HepG2 (cell line): ENCODE results near the gene HIGD1C. TPM values are rescaled to one million over a fixed set of nuclear protein-coding genes. Genes with fewer than 3 reads are reported as not detected.

ENCODE experiments used
- ATAC-seq: fragments of 200-7000 bp; cut with Tn5 transposase; 3 replicates; pipeline ENCODE4 v1.9.1; 2020; ENCODE audit warnings: mild to moderate bottlenecking, moderate library complexity
- BruUV-seq: library from RNA; stranded (reverse); fragments of 400-500 nt; replicated peaks from 2 replicates; lab custom pipeline; 2021; lab: Mats Ljungman, UMichigan
- CTCF ChIA-PET: fragments of 300-600 bp; formaldehyde crosslinking; extraction: SDS; loops from one replicate; lab custom pipeline; 2021; ENCODE audit warnings: low total read pairs, inconsistent platforms, low intra/inter-chr PET ratio; lab: Yijun Ruan, JAX
- POLR2A ChIA-PET: fragments of 350-600 bp; sonication (Branson Sonifier 250); formaldehyde crosslinking; loops from one replicate; lab custom pipeline; 2020; ENCODE audit warnings: antibody characterized with exemption, inconsistent platforms; lab: Yijun Ruan, JAX
- DNase-seq: peaks from one replicate; pipeline ENCODE4 v3.0.0-alpha.2; 2015; ENCODE audit warnings: low spot score
- FAIRE-seq: peaks from 3 replicates; lab custom pipeline; 2011; peaks lifted over from hg19 to GRCh38; lab: Jason Lieb, UNC
- H2AFZ ChIP-seq: one replicate; pipeline ENCODE4 v1.6.1; 2011; ENCODE audit warnings: low read length, inconsistent platforms
- H3K27ac ChIP-seq: fragments of 300-600 bp; 3 replicates; pipeline ENCODE4 v1.8.0; 2011; ENCODE audit warnings: mixed run types, mild to moderate bottlenecking, mixed read lengths, low read length, inconsistent platforms; ENCODE audit not compliant: insufficient read depth; ENCODE audit errors: extremely low read length
- H3K27me3 ChIP-seq, 2 experiments: fragments of 200-600 bp in 1 of 2; 2 replicates in 1 of 2; 3 replicates in 1 of 2; pipeline versions ENCODE4 v1.6.0 to v1.8.0; 2011; ENCODE audit warnings: low read length in 2 of 2, mild to moderate bottlenecking in 2 of 2, moderate library complexity in 2 of 2, inconsistent platforms in 1 of 2; ENCODE audit not compliant: insufficient read depth in 2 of 2, control insufficient read depth in 1 of 2
- H3K36me3 ChIP-seq, 2 experiments: fragments of 200-600 bp in 1 of 2; replicated peaks in 1 of 2; 2 replicates in 1 of 2; 3 replicates in 1 of 2; pipeline versions ENCODE4 v1.5.1 to v1.8.0; 2011; ENCODE audit warnings: low read length in 2 of 2, inconsistent platforms in 1 of 2; ENCODE audit not compliant: insufficient read depth in 2 of 2, control insufficient read depth in 1 of 2
- H3K4me1 ChIP-seq: 2 replicates; pipeline ENCODE4 v1.5.1; 2012; ENCODE audit warnings: low read length, inconsistent platforms; ENCODE audit not compliant: insufficient read depth
- H3K4me2 ChIP-seq: 2 replicates; pipeline ENCODE4 v1.6.0; 2011; ENCODE audit warnings: low read depth, low read length, inconsistent platforms
- H3K4me3 ChIP-seq, 3 experiments: fragments of 200-600 bp in 1 of 3; sonication (generic), shearing (Covaris generic) in 1 of 3; replicated peaks in 1 of 3; 2 replicates each; pipeline ENCODE4 v1.5.1; 2011 to 2016; ENCODE audit warnings: low read length in 3 of 3, inconsistent platforms in 2 of 3, low read depth in 2 of 3, mild to moderate bottlenecking in 2 of 3, control low read depth in 1 of 3, mixed read lengths in 1 of 3; ENCODE audit not compliant: insufficient read depth in 1 of 3
- H3K79me2 ChIP-seq: one replicate; pipeline ENCODE4 v1.6.1; 2011; ENCODE audit warnings: low read length, inconsistent platforms; ENCODE audit not compliant: insufficient read depth
- H3K9ac ChIP-seq: 2 replicates; pipeline ENCODE4 v1.6.0; 2011; ENCODE audit warnings: mild to moderate bottlenecking, low read depth, low read length, inconsistent platforms; ENCODE audit not compliant: insufficient read depth
- H3K9me3 ChIP-seq: 2 replicates; pipeline ENCODE4 v1.5.1; 2012; ENCODE audit warnings: mild to moderate bottlenecking, low read length
- H4K20me1 ChIP-seq: 2 replicates; pipeline ENCODE4 v1.6.0; 2011; ENCODE audit warnings: inconsistent platforms, mild to moderate bottlenecking, low read length, moderate library complexity; ENCODE audit not compliant: insufficient read depth
- FLYWCH1 ChIP-seq: sonication (generic); formaldehyde crosslinking; IDR thresholded peaks from 2 replicates; pipeline ENCODE4 v1.8.1; 2023; ENCODE audit warnings: mild to moderate bottlenecking, missing genetic modification reagents
- HDAC2 ChIP-seq: sonication (generic); formaldehyde crosslinking; IDR thresholded peaks from 2 replicates; pipeline ENCODE4 v1.4.0; 2020; ENCODE audit warnings: missing genetic modification reagents
- HNRNPL ChIP-seq: fragments of 200-400 bp; formaldehyde crosslinking; IDR thresholded peaks from 2 replicates; pipeline ENCODE4 v1.6.1; 2017; ENCODE audit warnings: mild to moderate bottlenecking, low read depth, low read length
- KMT2A ChIP-seq: sonication (generic); formaldehyde crosslinking; IDR thresholded peaks from 2 replicates; pipeline ENCODE4 v1.4.0; 2020; ENCODE audit warnings: missing genetic modification reagents
- SALL2 ChIP-seq: sonication (generic); formaldehyde crosslinking; IDR thresholded peaks from 2 replicates; pipeline ENCODE4 v1.8.1; 2023; ENCODE audit warnings: mild to moderate bottlenecking, missing genetic modification reagents, inconsistent platforms
- ZEB1 ChIP-seq: IDR thresholded peaks from 2 replicates; pipeline ENCODE4 v1.6.1; 2012; ENCODE audit warnings: mild to moderate bottlenecking, low read depth, inconsistent platforms; ENCODE audit not compliant: insufficient replicate concordance
- ZNF121 ChIP-seq: sonication (generic); formaldehyde crosslinking; IDR thresholded peaks from 2 replicates; pipeline ENCODE4 v1.5.0; 2020; ENCODE audit warnings: mild to moderate bottlenecking, missing genetic modification reagents
- ZNF468 ChIP-seq: sonication (generic); formaldehyde crosslinking; IDR thresholded peaks from 2 replicates; pipeline ENCODE4 v1.8.0; 2022; ENCODE audit warnings: mild to moderate bottlenecking, moderate library complexity, missing genetic modification reagents
- ZNF484 ChIP-seq: sonication (generic); formaldehyde crosslinking; IDR thresholded peaks from 2 replicates; pipeline ENCODE4 v1.5.1; 2020; ENCODE audit warnings: mild to moderate bottlenecking, low read depth, missing genetic modification reagents, borderline replicate concordance
- ZNF558 ChIP-seq: sonication (generic); formaldehyde crosslinking; IDR thresholded peaks from 2 replicates; pipeline ENCODE4 v1.9.0; 2022; ENCODE audit warnings: mild to moderate bottlenecking, missing genetic modification reagents, borderline replicate concordance
- WGBS: methylation state at CpG from one replicate; pipeline ENCODE4 v1.1.6; 2017; ENCODE audit warnings: low lambda C conversion rate; 5-methylcytosine and 5-hydroxymethylcytosine counted together
- in situ Hi-C: cut with HindIII; loops from 2 replicates; pipeline ENCODE4 v1.10.0; 2017; ENCODE audit warnings: low pct_unique_long_range_greater_than_20kb; ENCODE audit not compliant: extremely low pct_ligation_motif_present
- intact Hi-C: fragments of 100-400 bp; cut with micrococcal nuclease; formaldehyde crosslinking; loops from one replicate; pipeline ENCODE4 v1.10.0; 2022; ENCODE audit not compliant: unreplicated experiment
- polyA plus RNA-seq, 8 experiments: library from polyadenylated mRNA; depleted of rRNA in 3 of 8; stranded (reverse) in 7 of 8; unstranded in 1 of 8; fragments of >200 nt; fragmentation: Illumina TruSeq in 4 of 8; extraction: Trizol in 4 of 8; gene quantifications; 2 replicates each; pipeline versions ENCODE4 v1.2.1 to v1.2.3, GENCODE V29; 2011 to 2016; ENCODE audit warnings: low read depth in 4 of 8, missing spikeins in 1 of 8, mixed read lengths in 1 of 8; ENCODE audit not compliant: insufficient read depth in 1 of 8
- total RNA-seq, 5 experiments: library from RNA; depleted of rRNA; stranded (reverse); fragments of >200 nt; fragmentation: Illumina TruSeq; extraction: Trizol; gene quantifications; 2 replicates each; pipeline ENCODE4 v1.2.3, GENCODE V29; 2016; ENCODE audit warnings: low read depth in 1 of 5
- TF ChIP-seq, protein P1 (sequence below): sonication (generic); formaldehyde crosslinking; IDR thresholded peaks from 2 replicates; pipeline ENCODE4 v1.4.0; 2020; ENCODE audit warnings: missing genetic modification reagents, borderline replicate concordance
- TF ChIP-seq, protein P2 (sequence below): IDR thresholded peaks from 2 replicates; pipeline ENCODE4 v1.6.1; 2018; ENCODE audit warnings: missing genetic modification reagents, mild to moderate bottlenecking, missing compliant biosample characterization
- TF ChIP-seq, protein P3 (sequence below): sonication (generic); formaldehyde crosslinking; IDR thresholded peaks from 2 replicates; pipeline ENCODE4 v1.5.0; 2020; ENCODE audit warnings: mild to moderate bottlenecking, low read depth, missing genetic modification reagents, borderline replicate concordance
- TF ChIP-seq, protein P4 (sequence below): IDR thresholded peaks from 2 replicates; pipeline ENCODE4 v1.6.1; 2012; ENCODE audit warnings: inconsistent platforms
- TF ChIP-seq, protein P5 (sequence below): sonication (generic); formaldehyde crosslinking; IDR thresholded peaks from 2 replicates; pipeline ENCODE4 v1.4.0; 2020; ENCODE audit warnings: missing genetic modification reagents, borderline replicate concordance

Gene HIGD1C
- total and polyA plus RNA-seq, 2 of the 13 experiments (the other 11 are each of a cell fraction or from before 2014, with no cell fraction given) = not detected

DNA sequence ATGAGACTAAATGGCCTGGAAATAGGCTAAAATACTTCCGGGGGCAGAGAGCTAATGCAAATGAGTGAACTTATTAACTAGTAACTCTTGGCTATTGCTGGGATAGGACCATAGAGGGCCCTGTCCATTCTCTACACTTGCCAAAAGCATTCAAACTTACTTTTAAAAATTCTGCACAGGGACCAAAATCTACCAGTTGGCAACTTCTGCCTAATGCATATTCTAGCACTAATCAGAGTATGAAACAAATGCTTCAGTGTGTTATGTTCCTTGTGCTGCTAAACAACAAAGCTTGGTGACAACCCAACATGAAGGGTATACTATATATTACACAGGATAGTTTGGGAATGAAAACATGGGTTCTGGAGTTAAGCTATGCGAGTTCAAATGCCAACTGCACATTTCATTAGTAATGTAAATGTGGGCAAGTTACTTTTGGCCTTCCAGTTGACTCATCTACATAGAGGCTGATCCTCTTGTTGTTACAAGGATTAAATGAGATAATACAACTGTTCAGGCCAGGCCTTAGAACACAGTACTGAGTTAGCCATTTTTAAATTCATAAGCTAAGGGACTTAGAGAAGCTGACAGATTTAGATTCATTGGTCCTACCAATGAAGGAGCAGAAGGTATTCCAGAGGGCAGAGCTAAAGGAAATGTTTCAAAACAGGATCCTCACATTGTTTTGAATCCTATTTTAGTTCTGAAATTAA, 32.4 kb downstream of the HIGD1C start:
- no peak for TF ChIP-seq ZNF468
- TF ChIP-seq, protein P1, sequence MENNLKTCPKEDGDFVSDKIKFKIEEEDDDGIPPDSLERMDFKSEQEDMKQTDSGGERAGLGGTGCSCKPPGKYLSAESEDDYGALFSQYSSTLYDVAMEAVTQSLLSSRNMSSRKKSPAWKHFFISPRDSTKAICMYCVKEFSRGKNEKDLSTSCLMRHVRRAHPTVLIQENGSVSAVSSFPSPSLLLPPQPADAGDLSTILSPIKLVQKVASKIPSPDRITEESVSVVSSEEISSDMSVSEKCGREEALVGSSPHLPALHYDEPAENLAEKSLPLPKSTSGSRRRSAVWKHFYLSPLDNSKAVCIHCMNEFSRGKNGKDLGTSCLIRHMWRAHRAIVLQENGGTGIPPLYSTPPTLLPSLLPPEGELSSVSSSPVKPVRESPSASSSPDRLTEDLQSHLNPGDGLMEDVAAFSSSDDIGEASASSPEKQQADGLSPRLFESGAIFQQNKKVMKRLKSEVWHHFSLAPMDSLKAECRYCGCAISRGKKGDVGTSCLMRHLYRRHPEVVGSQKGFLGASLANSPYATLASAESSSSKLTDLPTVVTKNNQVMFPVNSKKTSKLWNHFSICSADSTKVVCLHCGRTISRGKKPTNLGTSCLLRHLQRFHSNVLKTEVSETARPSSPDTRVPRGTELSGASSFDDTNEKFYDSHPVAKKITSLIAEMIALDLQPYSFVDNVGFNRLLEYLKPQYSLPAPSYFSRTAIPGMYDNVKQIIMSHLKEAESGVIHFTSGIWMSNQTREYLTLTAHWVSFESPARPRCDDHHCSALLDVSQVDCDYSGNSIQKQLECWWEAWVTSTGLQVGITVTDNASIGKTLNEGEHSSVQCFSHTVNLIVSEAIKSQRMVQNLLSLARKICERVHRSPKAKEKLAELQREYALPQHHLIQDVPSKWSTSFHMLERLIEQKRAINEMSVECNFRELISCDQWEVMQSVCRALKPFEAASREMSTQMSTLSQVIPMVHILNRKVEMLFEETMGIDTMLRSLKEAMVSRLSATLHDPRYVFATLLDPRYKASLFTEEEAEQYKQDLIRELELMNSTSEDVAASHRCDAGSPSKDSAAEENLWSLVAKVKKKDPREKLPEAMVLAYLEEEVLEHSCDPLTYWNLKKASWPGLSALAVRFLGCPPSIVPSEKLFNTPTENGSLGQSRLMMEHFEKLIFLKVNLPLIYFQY (CRISPR knock-in tag) = no peak
- no peak for TF ChIP-seq HDAC2 (CRISPR knock-in tag)
- no peak for TF ChIP-seq KMT2A (CRISPR knock-in tag)
- TF ChIP-seq ZEB1 = no peak
- TF ChIP-seq ZNF121 (CRISPR knock-in tag) = no peak
- no peak for TF ChIP-seq HNRNPL
- TF ChIP-seq ZNF484 (CRISPR knock-in tag) = no peak
- no peak for TF ChIP-seq FLYWCH1
- TF ChIP-seq ZNF558 = no peak
- no peak for TF ChIP-seq SALL2 (CRISPR knock-in tag)
- TF ChIP-seq, protein P2, sequence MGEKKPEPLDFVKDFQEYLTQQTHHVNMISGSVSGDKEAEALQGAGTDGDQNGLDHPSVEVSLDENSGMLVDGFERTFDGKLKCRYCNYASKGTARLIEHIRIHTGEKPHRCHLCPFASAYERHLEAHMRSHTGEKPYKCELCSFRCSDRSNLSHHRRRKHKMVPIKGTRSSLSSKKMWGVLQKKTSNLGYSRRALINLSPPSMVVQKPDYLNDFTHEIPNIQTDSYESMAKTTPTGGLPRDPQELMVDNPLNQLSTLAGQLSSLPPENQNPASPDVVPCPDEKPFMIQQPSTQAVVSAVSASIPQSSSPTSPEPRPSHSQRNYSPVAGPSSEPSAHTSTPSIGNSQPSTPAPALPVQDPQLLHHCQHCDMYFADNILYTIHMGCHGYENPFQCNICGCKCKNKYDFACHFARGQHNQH (CRISPR knock-in tag) = no peak
- TF ChIP-seq, protein P3, sequence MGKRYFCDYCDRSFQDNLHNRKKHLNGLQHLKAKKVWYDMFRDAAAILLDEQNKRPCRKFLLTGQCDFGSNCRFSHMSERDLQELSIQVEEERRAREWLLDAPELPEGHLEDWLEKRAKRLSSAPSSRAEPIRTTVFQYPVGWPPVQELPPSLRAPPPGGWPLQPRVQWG (CRISPR knock-in tag) = no peak
- TF ChIP-seq, protein P4, sequence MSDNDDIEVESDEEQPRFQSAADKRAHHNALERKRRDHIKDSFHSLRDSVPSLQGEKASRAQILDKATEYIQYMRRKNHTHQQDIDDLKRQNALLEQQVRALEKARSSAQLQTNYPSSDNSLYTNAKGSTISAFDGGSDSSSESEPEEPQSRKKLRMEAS = no peak
- TF ChIP-seq, protein P5, sequence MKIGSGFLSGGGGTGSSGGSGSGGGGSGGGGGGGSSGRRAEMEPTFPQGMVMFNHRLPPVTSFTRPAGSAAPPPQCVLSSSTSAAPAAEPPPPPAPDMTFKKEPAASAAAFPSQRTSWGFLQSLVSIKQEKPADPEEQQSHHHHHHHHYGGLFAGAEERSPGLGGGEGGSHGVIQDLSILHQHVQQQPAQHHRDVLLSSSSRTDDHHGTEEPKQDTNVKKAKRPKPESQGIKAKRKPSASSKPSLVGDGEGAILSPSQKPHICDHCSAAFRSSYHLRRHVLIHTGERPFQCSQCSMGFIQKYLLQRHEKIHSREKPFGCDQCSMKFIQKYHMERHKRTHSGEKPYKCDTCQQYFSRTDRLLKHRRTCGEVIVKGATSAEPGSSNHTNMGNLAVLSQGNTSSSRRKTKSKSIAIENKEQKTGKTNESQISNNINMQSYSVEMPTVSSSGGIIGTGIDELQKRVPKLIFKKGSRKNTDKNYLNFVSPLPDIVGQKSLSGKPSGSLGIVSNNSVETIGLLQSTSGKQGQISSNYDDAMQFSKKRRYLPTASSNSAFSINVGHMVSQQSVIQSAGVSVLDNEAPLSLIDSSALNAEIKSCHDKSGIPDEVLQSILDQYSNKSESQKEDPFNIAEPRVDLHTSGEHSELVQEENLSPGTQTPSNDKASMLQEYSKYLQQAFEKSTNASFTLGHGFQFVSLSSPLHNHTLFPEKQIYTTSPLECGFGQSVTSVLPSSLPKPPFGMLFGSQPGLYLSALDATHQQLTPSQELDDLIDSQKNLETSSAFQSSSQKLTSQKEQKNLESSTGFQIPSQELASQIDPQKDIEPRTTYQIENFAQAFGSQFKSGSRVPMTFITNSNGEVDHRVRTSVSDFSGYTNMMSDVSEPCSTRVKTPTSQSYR (CRISPR knock-in tag) = no peak
- intact Hi-C loops = no loop called here
- POLR2A ChIA-PET = interaction anchor here (0.9 to 3.5 kb wide), 6 partner anchors 42 to 220 kb away, joined by 3 to 23 read pairs (median 4); partner anchors contain the start of genes ATF1 and SLC11A2
- H4K20me1 ChIP-seq = no peaks in the 10 kb centered on the region
- H3K9me3 ChIP-seq = no peaks in the 10 kb centered on the region
- FAIRE-seq (no peak), DNase-seq (no peak), ATAC-seq (no peak)
- H3K27ac ChIP-seq = peak overlapping the region; percentile 8
- H3K27me3 ChIP-seq = no peaks in the 10 kb centered on the region
- H3K36me3 ChIP-seq = peaks cover 6 to 10% of the 10 kb centered on the region in 2 experiments; a peak in 4 of 5 replicates
- CTCF ChIA-PET = interaction anchor here (1.5 kb wide), 1 partner anchor 159 kb away, joined by 4 read pairs; no protein-coding TSS in a partner anchor
- BruUV-seq = no TSS peak
- in situ Hi-C loops = loop anchor here (5.0 kb wide), 1 partner anchor 157 kb away; no protein-coding TSS in a partner anchor
- H3K4me2 ChIP-seq = no peak overlapping the region
- 50% methylated on average over 2 of the region's 2 CpGs for WGBS
- peaks cover 47% of the 10 kb centered on the region for H3K4me1 ChIP-seq
- H2AFZ ChIP-seq = no peak overlapping the region
- no peak overlapping the region for H3K4me3 ChIP-seq
- H3K9ac ChIP-seq = no peak overlapping the region
- no peaks in the 10 kb centered on the region for H3K79me2 ChIP-seq
